HCT116 (cell line): ENCODE data around the gene PPM1E. TPM values are rescaled to one million over a fixed set of nuclear protein-coding genes. Genes with fewer than 3 reads are reported as not detected.

ENCODE experiments used
- ATAC-seq: fragments of 200-7000 bp; cut with Tn5 transposase; 2 replicates; pipeline ENCODE4 v1.9.1; 2020; ENCODE audit warnings: mild to moderate bottlenecking, moderate library complexity
- BruUV-seq: library from RNA; stranded (reverse); fragments of 400-500 nt; replicated peaks from 2 replicates; lab custom pipeline; 2021; lab: Mats Ljungman, UMichigan
- CTCF ChIA-PET: fragments of 300-600 bp; sonication (Branson Sonifier 250); formaldehyde crosslinking; loops from one replicate; lab custom pipeline; 2021; ENCODE audit warnings: antibody characterized with exemption; lab: Charles Lee
- POLR2A ChIA-PET: fragments of 300-600, 350-600 bp; sonication (Branson Sonifier 250); formaldehyde crosslinking; loops from one replicate; lab custom pipeline; 2021; ENCODE audit warnings: antibody characterized with exemption; lab: Charles Lee
- RAD21 ChIA-PET, 2 experiments: fragments of 300-600 bp; sonication (Branson Sonifier 250); formaldehyde crosslinking; loops; one replicate each; lab custom pipeline; 2023; ENCODE audit warnings: low total read pairs in 2 of 2; ENCODE audit not compliant: uncharacterized antibody in 2 of 2, unreplicated experiment in 2 of 2, low non-redundant PET in 1 of 2; lab: Charles Lee
- DNase-seq: peaks from one replicate; pipeline ENCODE4 v3.0.0-alpha.2; 2010; ENCODE audit warnings: low read depth, low spot score
- H2AFZ ChIP-seq: fragments of 200-600 bp; shearing (Covaris generic), sonication (generic); 2 replicates; pipeline ENCODE4 v1.6.1; 2017; ENCODE audit warnings: low read depth, mixed run types, mixed read lengths, antibody characterized with exemption, low read length; ENCODE audit not compliant: poor library complexity, severe bottlenecking
- H3K27ac ChIP-seq: 2 replicates; pipeline ENCODE4 v1.5.1; 2012; ENCODE audit warnings: low read depth, low read length
- H3K27me3 ChIP-seq: fragments of 200-600 bp; sonication (generic); 2 replicates; pipeline ENCODE4 v1.6.1; 2016; ENCODE audit warnings: mixed run types, low read length, mixed read lengths; ENCODE audit not compliant: insufficient read depth
- H3K36me3 ChIP-seq, 2 experiments: fragments of 200-500 bp in 1 of 2; fragments of 200-600 bp in 1 of 2; sonication (Bioruptor generic) in 1 of 2; sonication (generic) in 1 of 2; 2 replicates each; pipeline versions ENCODE4 v1.5.1 to v1.6.1; 2014 to 2016; ENCODE audit warnings: low read length in 2 of 2, inconsistent platforms in 1 of 2, mixed read lengths in 1 of 2, mixed run types in 1 of 2; ENCODE audit not compliant: insufficient read depth in 2 of 2, control insufficient read depth in 1 of 2
- H3K4me1 ChIP-seq, 2 experiments: fragments of 200-600 bp in 1 of 2; sonication (generic) in 1 of 2; 2 replicates each; pipeline versions ENCODE4 v1.5.1 to v1.6.1; 2012 to 2017; ENCODE audit warnings: low read length in 2 of 2, inconsistent platforms in 1 of 2, mild to moderate bottlenecking in 1 of 2, mixed read lengths in 1 of 2, mixed run types in 1 of 2, moderate library complexity in 1 of 2; ENCODE audit not compliant: insufficient read depth in 2 of 2, control insufficient read depth in 1 of 2
- H3K4me2 ChIP-seq: fragments of 200-600 bp; sonication (generic); 2 replicates; pipeline ENCODE4 v1.6.1; 2017; ENCODE audit warnings: mixed run types, low read length, mixed read lengths
- H3K4me3 ChIP-seq, 2 experiments: fragments of 200-600 bp in 1 of 2; sonication (generic) in 1 of 2; replicated peaks in 1 of 2; 2 replicates each; pipeline ENCODE4 v1.5.1; 2011 to 2016; ENCODE audit warnings: low read length in 2 of 2, control low read depth in 1 of 2, low read depth in 1 of 2, mild to moderate bottlenecking in 1 of 2, mixed read lengths in 1 of 2, mixed run types in 1 of 2
- H3K79me2 ChIP-seq: fragments of 200-600 bp; sonication (generic); 2 replicates; pipeline ENCODE4 v1.6.1; 2017; ENCODE audit warnings: mild to moderate bottlenecking, mixed run types, low read length, moderate library complexity, mixed read lengths; ENCODE audit not compliant: insufficient read depth
- H3K9ac ChIP-seq: fragments of 200-600 bp; sonication (generic); 2 replicates; pipeline ENCODE4 v1.6.1; 2016; ENCODE audit warnings: low read length, mixed read lengths
- H3K9me2 ChIP-seq: fragments of 200-600 bp; sonication (generic), shearing (Covaris generic); 2 replicates; pipeline ENCODE4 v1.6.1; 2017; ENCODE audit warnings: mixed run types, mild to moderate bottlenecking, moderate library complexity; ENCODE audit not compliant: insufficient read depth
- H3K9me3 ChIP-seq, 2 experiments: fragments of 200-500 bp in 1 of 2; fragments of 200-600 bp in 1 of 2; sonication (Bioruptor generic) in 1 of 2; sonication (generic) in 1 of 2; 2 replicates each; pipeline ENCODE4 v1.6.1; 2014 to 2017; ENCODE audit warnings: low read length in 2 of 2, mixed read lengths in 2 of 2, inconsistent platforms in 1 of 2, low read depth in 1 of 2, mild to moderate bottlenecking in 1 of 2, mixed run types in 1 of 2, moderate library complexity in 1 of 2; ENCODE audit not compliant: control insufficient read depth in 1 of 2, insufficient read depth in 1 of 2
- H4K20me1 ChIP-seq: fragments of 200-600 bp; sonication (generic), shearing (Covaris generic); 2 replicates; pipeline ENCODE4 v1.6.1; 2017; ENCODE audit warnings: mixed run types, mild to moderate bottlenecking, moderate library complexity; ENCODE audit not compliant: insufficient read depth
- CEBPB ChIP-seq: IDR thresholded peaks from 2 replicates; pipeline ENCODE4 v1.6.1; 2012; ENCODE audit warnings: low read depth
- ELF1 ChIP-seq: IDR thresholded peaks from 2 replicates; pipeline ENCODE4 v1.6.1; 2012; ENCODE audit warnings: low read depth, borderline replicate concordance
- EZH2 ChIP-seq: fragments of 200-600 bp; sonication (generic); IDR thresholded peaks from 2 replicates; pipeline ENCODE4 v1.6.1; 2017; ENCODE audit warnings: antibody characterized with exemption, mixed run types
- EZH2phosphoT487 ChIP-seq: fragments of 200-600 bp; IDR thresholded peaks from 2 replicates; pipeline ENCODE4 v1.6.1; 2018; ENCODE audit warnings: antibody characterized with exemption, borderline replicate concordance
- FOSL1 ChIP-seq: IDR thresholded peaks from 2 replicates; pipeline ENCODE4 v1.6.1; 2012; ENCODE audit warnings: low read depth
- JUND ChIP-seq: IDR thresholded peaks from 2 replicates; pipeline ENCODE4 v1.6.1; 2012
- POLR2AphosphoS5 ChIP-seq: IDR thresholded peaks from 2 replicates; pipeline ENCODE4 v1.6.1; 2011; ENCODE audit warnings: mild to moderate bottlenecking, low read depth, low read length, moderate library complexity
- RAD21 ChIP-seq: IDR thresholded peaks from 2 replicates; pipeline ENCODE4 v1.6.1; 2012; ENCODE audit warnings: low read depth, mild to moderate bottlenecking
- REST ChIP-seq: IDR thresholded peaks from 2 replicates; pipeline ENCODE4 v1.6.1; 2012; ENCODE audit warnings: low read depth
- SIN3A ChIP-seq: IDR thresholded peaks from 2 replicates; pipeline ENCODE4 v1.6.1; 2012; ENCODE audit warnings: low read depth
- SP1 ChIP-seq: IDR thresholded peaks from 2 replicates; pipeline ENCODE4 v1.6.1; 2012; ENCODE audit warnings: low read depth
- SRF ChIP-seq: IDR thresholded peaks from 2 replicates; pipeline ENCODE4 v1.6.1; 2012; ENCODE audit warnings: low read depth
- TCF7L2 ChIP-seq: IDR thresholded peaks from 2 replicates; pipeline ENCODE4 v1.7.0; 2011; ENCODE audit warnings: borderline replicate concordance, inconsistent platforms; ENCODE audit not compliant: insufficient read depth, insufficient read length; ENCODE audit errors: extremely low read depth
- YY1 ChIP-seq: IDR thresholded peaks from 2 replicates; pipeline ENCODE4 v1.6.1; 2011; ENCODE audit warnings: low read length, low read depth, moderate library complexity, mild to moderate bottlenecking; ENCODE audit not compliant: insufficient replicate concordance; ENCODE audit errors: extremely low read depth
- ZBTB33 ChIP-seq: IDR thresholded peaks from 2 replicates; pipeline ENCODE4 v1.6.1; 2011; ENCODE audit warnings: mild to moderate bottlenecking, low read length, moderate library complexity; ENCODE audit not compliant: insufficient replicate concordance; ENCODE audit errors: extremely low read depth
- ZFX ChIP-seq: fragments of 450-650 bp; IDR thresholded peaks from 2 replicates; pipeline ENCODE4 v1.6.1; 2017
- ZNF274 ChIP-seq: fragments of 200-500 bp; sonication (Bioruptor generic); IDR thresholded peaks from 2 replicates; pipeline ENCODE4 v1.6.1; 2014; ENCODE audit warnings: mild to moderate bottlenecking, low read depth, low read length, inconsistent platforms
- intact Hi-C: fragments of 100-400 bp; cut with micrococcal nuclease; formaldehyde crosslinking; loops from 2 replicates; pipeline ENCODE4 v1.10.0; 2022
- total RNA-seq: library from RNA; stranded (reverse); gene quantifications from one replicate; pipeline ENCODE4 v1.2.1, GENCODE V29; 2021; ENCODE audit not compliant: unreplicated experiment
- TF ChIP-seq, protein P1 (sequence below), 3 experiments: fragments of 200-600 bp in 1 of 3; sonication (generic) in 1 of 3; IDR thresholded peaks in 2 of 3; conservative IDR thresholded peaks in 1 of 3; 2 replicates each; pipeline ENCODE4 v1.5.1; 2012 to 2017; ENCODE audit warnings: low read depth in 2 of 3, low read length in 2 of 3, antibody characterized with exemption in 1 of 3, borderline replicate concordance in 1 of 3, control low read depth in 1 of 3, mild to moderate bottlenecking in 1 of 3, mixed read lengths in 1 of 3, mixed run types in 1 of 3, moderate library complexity in 1 of 3; ENCODE audit not compliant: insufficient read depth in 1 of 3
- TF ChIP-seq, protein P2 (sequence below): IDR thresholded peaks from 2 replicates; pipeline ENCODE4 v1.6.1; 2012

PPM1E gene
- total RNA-seq, 1 experiment from 2014 or later, result 0.02 TPM

DNA sequence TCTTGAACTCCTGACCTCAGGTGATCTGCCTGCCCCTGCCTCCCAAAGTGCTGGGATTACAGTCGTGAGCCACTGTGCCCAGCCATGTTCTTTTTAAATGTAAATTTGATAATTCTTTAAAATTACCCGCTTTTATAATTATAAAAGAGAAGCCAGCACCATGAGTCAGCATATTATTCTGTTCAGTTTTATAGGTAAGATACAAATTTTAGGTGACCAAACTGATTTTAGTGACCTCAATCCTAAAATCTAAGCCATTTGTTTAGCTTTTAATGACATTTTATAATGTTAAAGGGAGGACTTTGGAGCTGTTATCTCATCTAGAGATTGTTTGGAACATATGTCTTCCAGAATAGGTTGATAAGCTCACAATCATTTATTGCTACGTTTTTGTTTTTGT lies 20.8 kb upstream of the PPM1E start:
- Histone ChIP-seq H3K9ac (no peak overlapping the region), H3K27me3 (no peaks in the 10 kb centered on the region), H3K9me2 (no peaks in the 10 kb centered on the region), H3K4me3 (no peak overlapping the region), H3K4me1 (peaks cover 4 to 8% of the 10 kb centered on the region in 2 experiments; a peak in 3 of 4 replicates), H4K20me1 (no peaks in the 10 kb centered on the region), H3K36me3 (0 out of 4 replicates have a peak, but pooled peaks cover 0 to 3% of the 10 kb centered on the region in 2 experiments), H3K79me2 (no peaks in the 10 kb centered on the region), H3K9me3 (no peaks in the 10 kb centered on the region), H2AFZ (no peak overlapping the region), H3K27ac (no peak overlapping the region), H3K4me2 (no peak overlapping the region)
- DNase-seq (no peak), ATAC-seq (no peak)
- POLR2A ChIA-PET, result no interaction called here
- BruUV-seq, result no TSS peak
- TF ChIP-seq FOSL1 (no peak), TCF7L2 (no peak), ELF1 (no peak), SIN3A (no peak), REST (no peak), POLR2AphosphoS5 (no peak), JUND (no peak), ZFX (no peak), EZH2 (no peak), CEBPB (no peak), ZBTB33 (no peak), ZNF274 (no peak), SRF (no peak), SP1 (no peak), RAD21 (no peak), YY1 (no peak), EZH2phosphoT487 (no peak)
- TF ChIP-seq, protein P1, sequence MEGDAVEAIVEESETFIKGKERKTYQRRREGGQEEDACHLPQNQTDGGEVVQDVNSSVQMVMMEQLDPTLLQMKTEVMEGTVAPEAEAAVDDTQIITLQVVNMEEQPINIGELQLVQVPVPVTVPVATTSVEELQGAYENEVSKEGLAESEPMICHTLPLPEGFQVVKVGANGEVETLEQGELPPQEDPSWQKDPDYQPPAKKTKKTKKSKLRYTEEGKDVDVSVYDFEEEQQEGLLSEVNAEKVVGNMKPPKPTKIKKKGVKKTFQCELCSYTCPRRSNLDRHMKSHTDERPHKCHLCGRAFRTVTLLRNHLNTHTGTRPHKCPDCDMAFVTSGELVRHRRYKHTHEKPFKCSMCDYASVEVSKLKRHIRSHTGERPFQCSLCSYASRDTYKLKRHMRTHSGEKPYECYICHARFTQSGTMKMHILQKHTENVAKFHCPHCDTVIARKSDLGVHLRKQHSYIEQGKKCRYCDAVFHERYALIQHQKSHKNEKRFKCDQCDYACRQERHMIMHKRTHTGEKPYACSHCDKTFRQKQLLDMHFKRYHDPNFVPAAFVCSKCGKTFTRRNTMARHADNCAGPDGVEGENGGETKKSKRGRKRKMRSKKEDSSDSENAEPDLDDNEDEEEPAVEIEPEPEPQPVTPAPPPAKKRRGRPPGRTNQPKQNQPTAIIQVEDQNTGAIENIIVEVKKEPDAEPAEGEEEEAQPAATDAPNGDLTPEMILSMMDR (IDR thresholded peaks at IDR 0.05 in 2 of 3, conservative IDR thresholded peaks at IDR 0.05 in 1 of 3; ENCODE audit: borderline replicate concordance in 1 of 3, insufficient read depth in 1 of 3, low read depth in 2 of 3, low read length in 2 of 3), result no peak
- TF ChIP-seq, protein P2, sequence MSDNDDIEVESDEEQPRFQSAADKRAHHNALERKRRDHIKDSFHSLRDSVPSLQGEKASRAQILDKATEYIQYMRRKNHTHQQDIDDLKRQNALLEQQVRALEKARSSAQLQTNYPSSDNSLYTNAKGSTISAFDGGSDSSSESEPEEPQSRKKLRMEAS, result no peak
- CTCF ChIA-PET, result interaction anchor here (0.9 kb wide), 1 partner anchor 24 kb away, joined by 3 read pairs; no protein-coding TSS in a partner anchor
- intact Hi-C loops, result no loop called here
- RAD21 ChIA-PET, result no interaction called here
